Endothelial cell of umbilical vein (primary cell): ENCODE results near the gene LINC00632. TPM values are rescaled to one million over a fixed set of nuclear protein-coding genes. Genes with fewer than 3 reads are reported as not detected.
A peak's percentile ranks its signal among the peaks of the same experiment; 100 is the strongest.

Experiments
- BruUV-seq: library from RNA; stranded (reverse); fragments of 400-500 nt; replicated peaks from 2 replicates; lab custom pipeline; 2021; lab: Mats Ljungman, UMichigan
- CTCF ChIA-PET: fragments of 300-600, 350-600 bp; sonication (Branson Sonifier 250); formaldehyde crosslinking; loops from one replicate; lab custom pipeline; 2021; ENCODE audit warnings: antibody characterized with exemption, inconsistent platforms; lab: Charles Lee
- POLR2A ChIA-PET: fragments of 300-600, 350-600 bp; sonication (Branson Sonifier 250); formaldehyde crosslinking; loops from one replicate; lab custom pipeline; 2021; ENCODE audit warnings: antibody characterized with exemption, inconsistent platforms; lab: Charles Lee
- DNase-seq: peaks from one replicate; pipeline ENCODE4 v3.0.0-alpha.2; 2011; ENCODE audit warnings: low read depth, low spot score
- FAIRE-seq: peaks from 2 replicates; lab custom pipeline; 2011; peaks lifted over from hg19 to GRCh38; lab: Jason Lieb, UNC
- H2AFZ ChIP-seq: 2 replicates; pipeline ENCODE4 v1.6.0; 2012; ENCODE audit warnings: low read depth, low read length, control low read depth, inconsistent platforms
- H3K27ac ChIP-seq: 2 replicates; pipeline ENCODE4 v1.5.1; 2011; ENCODE audit warnings: low read depth, mild to moderate bottlenecking, control low read depth, low read length, moderate library complexity; ENCODE audit not compliant: insufficient read depth
- H3K27me3 ChIP-seq, 2 experiments: 2 replicates each; pipeline versions ENCODE4 v1.6.0 to v1.6.1; 2011; ENCODE audit warnings: low read length in 2 of 2, mixed read lengths in 1 of 2; ENCODE audit not compliant: control insufficient read depth in 2 of 2, insufficient read depth in 2 of 2
- H3K36me3 ChIP-seq, 2 experiments: 2 replicates in 1 of 2; 3 replicates in 1 of 2; pipeline ENCODE4 v1.5.1; 2011; ENCODE audit warnings: low read length in 2 of 2, mild to moderate bottlenecking in 1 of 2, moderate library complexity in 1 of 2; ENCODE audit not compliant: control insufficient read depth in 2 of 2, insufficient read depth in 2 of 2; ENCODE audit errors: extremely low read depth in 1 of 2
- H3K4me1 ChIP-seq: 3 replicates; pipeline ENCODE4 v1.5.1; 2011; ENCODE audit warnings: mild to moderate bottlenecking, low read length; ENCODE audit not compliant: control insufficient read depth, insufficient read depth; ENCODE audit errors: extremely low read depth
- H3K4me2 ChIP-seq: 2 replicates; pipeline ENCODE4 v1.6.1; 2011; ENCODE audit warnings: low read length, control low read depth, mixed read lengths; ENCODE audit not compliant: insufficient read depth
- H3K4me3 ChIP-seq, 3 experiments: fragments of 200-600 bp in 1 of 3; sonication (generic), shearing (Covaris generic) in 1 of 3; replicated peaks in 1 of 3; 2 replicates each; pipeline ENCODE4 v1.5.1; 2011 to 2016; ENCODE audit warnings: control low read depth in 3 of 3, low read length in 3 of 3, mild to moderate bottlenecking in 2 of 3, inconsistent platforms in 1 of 3, low read depth in 1 of 3, moderate library complexity in 1 of 3; ENCODE audit not compliant: insufficient read depth in 1 of 3
- H3K79me2 ChIP-seq: 2 replicates; pipeline ENCODE4 v1.6.0; 2012; ENCODE audit warnings: low read length, inconsistent platforms; ENCODE audit not compliant: control insufficient read depth, insufficient read depth
- H3K9ac ChIP-seq: replicated peaks from 2 replicates; pipeline ENCODE3; 2011; ENCODE audit warnings: low read length, control low read depth; ENCODE audit not compliant: insufficient read depth; ENCODE audit errors: extremely low read depth
- H3K9me1 ChIP-seq: replicated peaks from 3 replicates; pipeline ENCODE4 v1.6.0; 2011; ENCODE audit warnings: mild to moderate bottlenecking, low read length; ENCODE audit not compliant: control insufficient read depth, insufficient read depth; ENCODE audit errors: extremely low read depth
- H3K9me3 ChIP-seq: replicated peaks from 2 replicates; pipeline ENCODE4 v1.5.1; 2012; ENCODE audit warnings: low read length, inconsistent platforms; ENCODE audit not compliant: control insufficient read depth, insufficient read depth
- H4K20me1 ChIP-seq: replicated peaks from 2 replicates; pipeline ENCODE3; 2011; ENCODE audit warnings: mild to moderate bottlenecking, low read length; ENCODE audit not compliant: control insufficient read depth, insufficient read depth; ENCODE audit errors: extremely low read depth
- CTCF ChIP-seq, 2 donors: IDR thresholded peaks; 1 replicate in 1 of 2; 2 replicates in 1 of 2; pipeline ENCODE4 v1.5.1; 2011; ENCODE audit warnings: low read length in 2 of 2, mild to moderate bottlenecking in 2 of 2, moderate library complexity in 2 of 2, control low read depth in 1 of 2, inconsistent platforms in 1 of 2, low read depth in 1 of 2; ENCODE audit not compliant: insufficient read depth in 1 of 2; ENCODE audit errors: extremely low read depth in 1 of 2
- EZH2 ChIP-seq: IDR thresholded peaks from 2 replicates; pipeline ENCODE4 v1.6.1; 2012; ENCODE audit warnings: borderline replicate concordance, low read depth, mild to moderate bottlenecking, moderate library complexity, low read length, inconsistent platforms; ENCODE audit not compliant: severe bottlenecking
- FOS ChIP-seq: IDR thresholded peaks from 2 replicates; pipeline ENCODE4 v1.6.1; 2011; ENCODE audit warnings: mild to moderate bottlenecking, low read length, moderate library complexity, borderline replicate concordance; ENCODE audit not compliant: insufficient read depth
- GATA2 ChIP-seq: IDR thresholded peaks from 2 replicates; pipeline ENCODE4 v1.7.0; 2011; ENCODE audit warnings: low read depth, mild to moderate bottlenecking, moderate library complexity, mixed read lengths, low read length; ENCODE audit not compliant: insufficient read length, insufficient read depth
- JUN ChIP-seq: IDR thresholded peaks from 2 replicates; pipeline ENCODE4 v1.6.1; 2011; ENCODE audit warnings: borderline replicate concordance, low read depth; ENCODE audit not compliant: insufficient read length, insufficient read depth
- MAX ChIP-seq: IDR thresholded peaks from 2 replicates; pipeline ENCODE4 v1.6.1; 2011; ENCODE audit not compliant: insufficient read depth, insufficient read length
- MYC ChIP-seq: IDR thresholded peaks from one replicate; pipeline ENCODE4 v1.6.1; 2011; ENCODE audit warnings: mild to moderate bottlenecking, low read depth, low read length
- POLR2A ChIP-seq: IDR thresholded peaks from 2 replicates; pipeline ENCODE4 v1.6.1; 2012; ENCODE audit warnings: low read depth, mild to moderate bottlenecking, control low read depth, low read length
- POLR2AphosphoS5 ChIP-seq: IDR thresholded peaks from 2 replicates; pipeline ENCODE4 v1.6.1; 2012; ENCODE audit warnings: low read depth, mild to moderate bottlenecking, control low read depth, low read length, moderate library complexity; ENCODE audit not compliant: insufficient read depth
- dilution Hi-C: fragments of 300-500 bp; cut with MboI; formaldehyde crosslinking; loops from one replicate; pipeline ENCODE4 v1.15.0; 2019; ENCODE audit warnings: low sequenced_read_pairs; ENCODE audit not compliant: extremely low pct_ligation_motif_present
- intact Hi-C: fragments of 100-400 bp; cut with micrococcal nuclease; formaldehyde crosslinking; loops from one replicate; pipeline ENCODE4 v1.10.0; 2022
- polyA plus RNA-seq, 4 experiments: library from polyadenylated mRNA; depleted of rRNA in 3 of 4; stranded (reverse) in 3 of 4; unstranded in 1 of 4; fragments of >200 nt; gene quantifications; 2 replicates each; pipeline versions ENCODE4 v1.2.1 to v1.2.3, GENCODE V29; 2011 to 2012; ENCODE audit warnings: missing spikeins in 1 of 4
- total RNA-seq: library from RNA; stranded (reverse); gene quantifications from 2 replicates; pipeline ENCODE4 v1.2.3, GENCODE V29; 2021

Gene LINC00632
- total and polyA plus RNA-seq, 2 donors (not counting 3 experiments of a cell fraction or from before 2014, with no cell fraction given) = 4.8 to 12.7 TPM

DNA sequence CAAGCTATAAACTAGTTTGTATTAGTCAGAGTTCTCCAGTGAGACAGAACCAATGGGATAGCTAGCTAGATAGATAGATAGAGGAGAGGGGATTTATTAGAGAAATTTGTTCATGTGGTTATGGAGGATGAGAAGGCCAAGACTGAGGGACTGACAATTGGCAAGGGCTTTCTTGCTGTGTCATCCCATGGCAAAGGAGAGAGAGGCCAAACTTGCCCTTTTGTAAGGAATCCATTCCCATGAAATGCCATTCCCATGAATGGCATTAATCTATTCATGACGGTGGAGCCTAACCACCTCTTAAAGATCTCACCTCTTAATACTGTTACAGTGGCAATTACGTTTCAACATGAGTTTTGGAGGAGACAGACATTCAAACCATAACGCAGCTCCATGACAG is 58.1 kb downstream of the LINC00632 start:
- CTCF ChIA-PET = no interaction called here
- Histone ChIP-seq H3K4me2 (no peak overlapping the region), H3K4me3 (no peak overlapping the region), H2AFZ (no peak overlapping the region), H3K27ac (no peak overlapping the region), H3K4me1 (peaks cover 3% of the 10 kb centered on the region), H3K9ac (no peak overlapping the region), H3K27me3 (no peaks in the 10 kb centered on the region), H4K20me1 (no peaks in the 10 kb centered on the region), H3K9me3 (no peaks in the 10 kb centered on the region), H3K9me1 (no peaks in the 10 kb centered on the region), H3K79me2 (no peaks in the 10 kb centered on the region), H3K36me3 (no peaks in the 10 kb centered on the region)
- DNase-seq (no peak), FAIRE-seq (peak; percentile 55)
- no TSS peak for BruUV-seq
- POLR2A ChIA-PET = no interaction called here
- intact Hi-C loops = loop anchor here (5.0 to 10.0 kb wide), 2 partner anchors 150 to 507 kb away; no protein-coding TSS in a partner anchor
- no peak for TF ChIP-seq MAX
- TF ChIP-seq GATA2 = no peak
- no peak for TF ChIP-seq JUN
- TF ChIP-seq POLR2AphosphoS5 = no peak
- no peak for TF ChIP-seq EZH2
- TF ChIP-seq POLR2A = no peak
- TF ChIP-seq MYC = no peak
- no peak for TF ChIP-seq FOS
- no peak for TF ChIP-seq CTCF (IDR thresholded peaks at IDR 0.05; ENCODE audit: extremely low read depth in 1 of 2, insufficient read depth in 1 of 2, low read depth in 1 of 2, low read length in 2 of 2)
- dilution Hi-C loops = no loop called here
